HEK293 (cell line): ENCODE measurements around the gene AKAP9.

Source experiments
- SP2 ChIP-seq: fragments of 450-650 bp; formaldehyde crosslinking; IDR thresholded peaks from 2 replicates; pipeline ENCODE4 v1.5.1; 2016; ENCODE audit warnings: missing biosample characterization, missing genetic modification characterization
- ZNF114 ChIP-seq: fragments of 450-650 bp; formaldehyde crosslinking; IDR thresholded peaks from 2 replicates; pipeline ENCODE4 v1.5.0; 2017; ENCODE audit warnings: missing biosample characterization, missing genetic modification characterization
- ZNF776 ChIP-seq: fragments of 450-650 bp; formaldehyde crosslinking; IDR thresholded peaks from 2 replicates; pipeline ENCODE4 v1.5.0; 2017; ENCODE audit warnings: missing biosample characterization, missing genetic modification characterization, borderline replicate concordance
- TF ChIP-seq, protein P1 (sequence below): fragments of 450-650 bp; formaldehyde crosslinking; IDR thresholded peaks from 2 replicates; pipeline ENCODE4 v1.5.1; 2016; ENCODE audit warnings: missing biosample characterization, missing genetic modification characterization
- TF ChIP-seq, protein P2 (sequence below): fragments of 450-650 bp; IDR thresholded peaks from 2 replicates; pipeline ENCODE4 v1.5.1; 2018; ENCODE audit warnings: missing biosample characterization, missing genetic modification characterization
- TF ChIP-seq, protein P3 (sequence below): fragments of 450-650 bp; formaldehyde crosslinking; IDR thresholded peaks from 2 replicates; pipeline ENCODE4 v1.5.1; 2016; ENCODE audit warnings: missing biosample characterization, missing genetic modification characterization, low read depth
- TF ChIP-seq, protein P4 (sequence below): fragments of 450-650 bp; IDR thresholded peaks from 2 replicates; pipeline ENCODE4 v1.5.1; 2018; ENCODE audit warnings: missing biosample characterization, mild to moderate bottlenecking, missing genetic modification characterization

DNA sequence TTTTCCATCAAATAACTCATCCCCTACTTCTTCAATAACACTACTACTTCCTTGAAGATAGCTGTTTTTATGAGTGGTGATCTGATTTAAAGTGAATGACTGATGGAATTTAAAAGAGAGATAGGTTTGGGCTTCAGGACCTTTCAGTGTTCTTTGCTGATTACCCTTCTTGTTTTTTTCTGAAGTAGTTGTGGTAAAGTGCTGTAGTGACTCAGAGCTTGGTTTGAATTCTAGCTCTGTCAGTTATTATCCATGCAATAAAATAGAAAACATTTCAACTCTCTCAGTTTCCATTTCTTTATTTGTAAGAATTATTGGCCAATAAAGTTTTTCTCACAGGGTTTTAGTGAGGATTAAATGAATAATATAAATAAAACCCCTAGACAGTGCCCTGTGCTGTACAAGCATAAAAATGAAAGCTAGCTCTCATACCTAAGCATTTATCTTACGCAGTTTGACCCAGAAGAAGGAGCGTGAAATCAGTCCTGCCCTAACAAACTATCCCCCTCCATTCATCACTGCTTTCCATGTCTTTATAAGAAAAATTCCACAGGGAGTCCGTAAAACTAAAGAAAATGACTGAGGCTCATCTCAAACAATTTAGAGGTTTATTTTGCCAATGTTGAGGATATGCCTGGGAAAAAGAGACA lies 25.1 kb upstream of the AKAP9 start:
- TF ChIP-seq, protein P1, sequence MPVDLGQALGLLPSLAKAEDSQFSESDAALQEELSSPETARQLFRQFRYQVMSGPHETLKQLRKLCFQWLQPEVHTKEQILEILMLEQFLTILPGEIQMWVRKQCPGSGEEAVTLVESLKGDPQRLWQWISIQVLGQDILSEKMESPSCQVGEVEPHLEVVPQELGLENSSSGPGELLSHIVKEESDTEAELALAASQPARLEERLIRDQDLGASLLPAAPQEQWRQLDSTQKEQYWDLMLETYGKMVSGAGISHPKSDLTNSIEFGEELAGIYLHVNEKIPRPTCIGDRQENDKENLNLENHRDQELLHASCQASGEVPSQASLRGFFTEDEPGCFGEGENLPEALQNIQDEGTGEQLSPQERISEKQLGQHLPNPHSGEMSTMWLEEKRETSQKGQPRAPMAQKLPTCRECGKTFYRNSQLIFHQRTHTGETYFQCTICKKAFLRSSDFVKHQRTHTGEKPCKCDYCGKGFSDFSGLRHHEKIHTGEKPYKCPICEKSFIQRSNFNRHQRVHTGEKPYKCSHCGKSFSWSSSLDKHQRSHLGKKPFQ = no peak
- TF ChIP-seq ZNF776 (tag by site-specific recombination) = no peak
- TF ChIP-seq ZNF114 (tag by site-specific recombination) = no peak
- TF ChIP-seq, protein P2, sequence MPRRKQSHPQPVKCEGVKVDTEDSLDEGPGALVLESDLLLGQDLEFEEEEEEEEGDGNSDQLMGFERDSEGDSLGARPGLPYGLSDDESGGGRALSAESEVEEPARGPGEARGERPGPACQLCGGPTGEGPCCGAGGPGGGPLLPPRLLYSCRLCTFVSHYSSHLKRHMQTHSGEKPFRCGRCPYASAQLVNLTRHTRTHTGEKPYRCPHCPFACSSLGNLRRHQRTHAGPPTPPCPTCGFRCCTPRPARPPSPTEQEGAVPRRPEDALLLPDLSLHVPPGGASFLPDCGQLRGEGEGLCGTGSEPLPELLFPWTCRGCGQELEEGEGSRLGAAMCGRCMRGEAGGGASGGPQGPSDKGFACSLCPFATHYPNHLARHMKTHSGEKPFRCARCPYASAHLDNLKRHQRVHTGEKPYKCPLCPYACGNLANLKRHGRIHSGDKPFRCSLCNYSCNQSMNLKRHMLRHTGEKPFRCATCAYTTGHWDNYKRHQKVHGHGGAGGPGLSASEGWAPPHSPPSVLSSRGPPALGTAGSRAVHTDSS (tag by site-specific recombination) = no peak
- TF ChIP-seq, protein P3, sequence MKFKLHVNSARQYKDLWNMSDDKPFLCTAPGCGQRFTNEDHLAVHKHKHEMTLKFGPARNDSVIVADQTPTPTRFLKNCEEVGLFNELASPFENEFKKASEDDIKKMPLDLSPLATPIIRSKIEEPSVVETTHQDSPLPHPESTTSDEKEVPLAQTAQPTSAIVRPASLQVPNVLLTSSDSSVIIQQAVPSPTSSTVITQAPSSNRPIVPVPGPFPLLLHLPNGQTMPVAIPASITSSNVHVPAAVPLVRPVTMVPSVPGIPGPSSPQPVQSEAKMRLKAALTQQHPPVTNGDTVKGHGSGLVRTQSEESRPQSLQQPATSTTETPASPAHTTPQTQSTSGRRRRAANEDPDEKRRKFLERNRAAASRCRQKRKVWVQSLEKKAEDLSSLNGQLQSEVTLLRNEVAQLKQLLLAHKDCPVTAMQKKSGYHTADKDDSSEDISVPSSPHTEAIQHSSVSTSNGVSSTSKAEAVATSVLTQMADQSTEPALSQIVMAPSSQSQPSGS (tag by site-specific recombination) = no peak
- TF ChIP-seq SP2 = no peak
- TF ChIP-seq, protein P4, sequence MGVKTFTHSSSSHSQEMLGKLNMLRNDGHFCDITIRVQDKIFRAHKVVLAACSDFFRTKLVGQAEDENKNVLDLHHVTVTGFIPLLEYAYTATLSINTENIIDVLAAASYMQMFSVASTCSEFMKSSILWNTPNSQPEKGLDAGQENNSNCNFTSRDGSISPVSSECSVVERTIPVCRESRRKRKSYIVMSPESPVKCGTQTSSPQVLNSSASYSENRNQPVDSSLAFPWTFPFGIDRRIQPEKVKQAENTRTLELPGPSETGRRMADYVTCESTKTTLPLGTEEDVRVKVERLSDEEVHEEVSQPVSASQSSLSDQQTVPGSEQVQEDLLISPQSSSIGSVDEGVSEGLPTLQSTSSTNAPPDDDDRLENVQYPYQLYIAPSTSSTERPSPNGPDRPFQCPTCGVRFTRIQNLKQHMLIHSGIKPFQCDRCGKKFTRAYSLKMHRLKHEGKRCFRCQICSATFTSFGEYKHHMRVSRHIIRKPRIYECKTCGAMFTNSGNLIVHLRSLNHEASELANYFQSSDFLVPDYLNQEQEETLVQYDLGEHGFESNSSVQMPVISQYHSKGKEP = no peak
